Gastroesophageal sphincter (tissue), 4 donors: ENCODE results near the gene CDIPT. TPM values are rescaled to one million over a fixed set of nuclear protein-coding genes. Genes with fewer than 3 reads are reported as not detected.

Source experiments
- ATAC-seq: fragments of 150-250 bp; one replicate; pipeline ENCODE4 v1.9.1; 2016; ENCODE audit warnings: mild to moderate bottlenecking, moderate library complexity
- H3K27ac ChIP-seq, 4 donors: fragments of 200-600 bp; sonication (generic) in 3 of 4; 1 replicate in 3 of 4; 2 replicates in 1 of 4; pipeline ENCODE4 v1.5.1; 2016 to 2019
- H3K27me3 ChIP-seq: fragments of 200-600 bp; sonication (generic); one replicate; pipeline ENCODE4 v1.5.1; 2019
- H3K36me3 ChIP-seq, 2 donors: fragments of 200-600 bp; sonication (generic); one replicate each; pipeline ENCODE4 v1.5.1; 2019; ENCODE audit warnings: control low read depth in 1 of 2
- H3K4me1 ChIP-seq, 3 donors: fragments of 200-600 bp; sonication (generic); 1 replicate in 2 of 3; 2 replicates in 1 of 3; pipeline ENCODE4 v1.5.1; 2016 to 2019; ENCODE audit warnings: control low read depth in 2 of 3
- H3K4me3 ChIP-seq, 2 donors: fragments of 200-600 bp; sonication (generic); one replicate each; pipeline ENCODE4 v1.5.1; 2019; ENCODE audit warnings: mild to moderate bottlenecking in 1 of 2, moderate library complexity in 1 of 2
- H3K9me3 ChIP-seq, 3 donors: fragments of 200-600 bp; sonication (generic); one replicate each; pipeline ENCODE4 v1.5.1; 2017 to 2019; ENCODE audit warnings: control low read depth in 2 of 3
- EP300 ChIP-seq: sonication (generic); formaldehyde crosslinking; IDR thresholded peaks from one replicate; pipeline ENCODE4 v1.6.1; 2017; ENCODE audit warnings: antibody characterized with exemption, mild to moderate bottlenecking
- POLR2A ChIP-seq, 2 donors: fragments of 450-650 bp; IDR thresholded peaks; one replicate each; pipeline ENCODE4 v1.6.1; 2017; ENCODE audit warnings: antibody characterized with exemption in 2 of 2, mild to moderate bottlenecking in 2 of 2, moderate library complexity in 1 of 2
- POLR2AphosphoS5 ChIP-seq: sonication (generic); formaldehyde crosslinking; IDR thresholded peaks from one replicate; pipeline ENCODE4 v1.6.1; 2017; ENCODE audit warnings: antibody characterized with exemption
- WGBS, 2 donors: methylation state at CpG; one replicate each; pipeline ENCODE4 v1.1.5; 2018; ENCODE audit warnings: low coverage in 1 of 2; 5-methylcytosine and 5-hydroxymethylcytosine counted together
- total RNA-seq, 4 donors: library from RNA; depleted of rRNA; stranded (reverse); fragments of >200 nt; gene quantifications; one replicate each; pipeline ENCODE4 v1.1.0, GENCODE V29; 2016
- TF ChIP-seq, protein P1 (sequence below), 4 experiments: fragments of 200-600 bp in 2 of 4; fragments of 450-650 bp in 2 of 4; sonication (generic) in 1 of 4; IDR thresholded peaks; one replicate each; pipeline ENCODE4 v1.5.1; 2017 to 2019; ENCODE audit warnings: antibody characterized with exemption in 4 of 4, mild to moderate bottlenecking in 2 of 4, moderate library complexity in 2 of 4

CDIPT gene
- total RNA-seq, 4 donors from 2014 or later: 119 to 167 (median 130) TPM

DNA sequence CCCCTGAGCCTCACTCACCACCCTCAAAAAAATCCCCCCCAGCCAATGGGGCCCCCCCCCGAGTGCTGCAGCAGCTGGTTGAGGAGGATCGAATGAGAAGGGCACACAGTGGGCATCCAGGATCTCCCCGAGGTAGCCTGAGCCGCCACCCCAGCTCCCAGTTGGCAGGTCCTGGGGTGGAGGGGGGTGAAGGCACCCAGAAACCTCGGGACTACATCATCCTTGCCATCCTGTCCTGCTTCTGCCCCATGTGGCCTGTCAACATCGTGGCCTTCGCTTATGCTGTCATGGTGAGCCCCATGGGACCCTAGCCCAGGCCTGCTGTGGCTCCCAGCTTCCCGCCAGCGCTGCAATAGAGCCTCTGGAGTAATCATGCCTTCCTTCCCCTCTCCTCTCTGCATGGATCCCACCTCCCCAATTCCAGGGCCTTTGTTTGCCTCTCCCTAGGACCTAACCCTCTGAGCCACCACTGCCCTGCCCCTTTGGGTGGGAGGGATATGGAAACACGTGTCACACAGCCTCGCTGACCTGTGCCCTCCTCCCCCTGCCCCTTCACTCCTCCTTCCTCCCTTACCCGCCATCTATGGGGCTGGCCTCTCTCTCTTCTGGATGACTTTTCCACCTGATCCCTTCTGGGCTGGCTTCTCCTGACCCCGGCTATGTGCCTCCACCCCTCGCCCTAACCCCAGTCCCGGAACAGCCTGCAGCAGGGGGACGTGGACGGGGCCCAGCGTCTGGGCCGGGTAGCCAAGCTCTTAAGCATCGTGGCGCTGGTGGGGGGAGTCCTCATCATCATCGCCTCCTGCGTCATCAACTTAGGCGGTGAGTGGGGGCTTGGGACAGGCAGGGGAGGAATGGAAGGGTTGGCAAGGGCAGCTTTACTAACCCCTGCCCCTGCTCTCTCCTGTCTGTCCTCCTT, 49.1 kb downstream of the CDIPT start:
- no peaks in the 10 kb centered on the region for H3K9me3 ChIP-seq
- H3K4me3 ChIP-seq: peak overlapping the region in 1 of 2 donors; percentile 73
- H3K27me3 ChIP-seq: no peaks in the 10 kb centered on the region
- peak overlapping the region in 3 of 4 donors; percentile 98 for H3K27ac ChIP-seq
- WGBS, 2 donors: 48 to 58% methylated on average over 4 to 5 of the region's 24 CpGs
- TF ChIP-seq EP300 (no peak), POLR2AphosphoS5 (no peak), POLR2A (IDR thresholded peaks at IDR 0.05) (no peak)
- TF ChIP-seq, protein P1, sequence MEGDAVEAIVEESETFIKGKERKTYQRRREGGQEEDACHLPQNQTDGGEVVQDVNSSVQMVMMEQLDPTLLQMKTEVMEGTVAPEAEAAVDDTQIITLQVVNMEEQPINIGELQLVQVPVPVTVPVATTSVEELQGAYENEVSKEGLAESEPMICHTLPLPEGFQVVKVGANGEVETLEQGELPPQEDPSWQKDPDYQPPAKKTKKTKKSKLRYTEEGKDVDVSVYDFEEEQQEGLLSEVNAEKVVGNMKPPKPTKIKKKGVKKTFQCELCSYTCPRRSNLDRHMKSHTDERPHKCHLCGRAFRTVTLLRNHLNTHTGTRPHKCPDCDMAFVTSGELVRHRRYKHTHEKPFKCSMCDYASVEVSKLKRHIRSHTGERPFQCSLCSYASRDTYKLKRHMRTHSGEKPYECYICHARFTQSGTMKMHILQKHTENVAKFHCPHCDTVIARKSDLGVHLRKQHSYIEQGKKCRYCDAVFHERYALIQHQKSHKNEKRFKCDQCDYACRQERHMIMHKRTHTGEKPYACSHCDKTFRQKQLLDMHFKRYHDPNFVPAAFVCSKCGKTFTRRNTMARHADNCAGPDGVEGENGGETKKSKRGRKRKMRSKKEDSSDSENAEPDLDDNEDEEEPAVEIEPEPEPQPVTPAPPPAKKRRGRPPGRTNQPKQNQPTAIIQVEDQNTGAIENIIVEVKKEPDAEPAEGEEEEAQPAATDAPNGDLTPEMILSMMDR (IDR thresholded peaks at IDR 0.05): no peak
- peaks cover 6 to 87% (median 58%) of the 10 kb centered on the region in 3 donors for H3K4me1 ChIP-seq
- ATAC-seq: no peak
- peaks cover 0 to 28% of the 10 kb centered on the region in 2 donors for H3K36me3 ChIP-seq

DNA sequence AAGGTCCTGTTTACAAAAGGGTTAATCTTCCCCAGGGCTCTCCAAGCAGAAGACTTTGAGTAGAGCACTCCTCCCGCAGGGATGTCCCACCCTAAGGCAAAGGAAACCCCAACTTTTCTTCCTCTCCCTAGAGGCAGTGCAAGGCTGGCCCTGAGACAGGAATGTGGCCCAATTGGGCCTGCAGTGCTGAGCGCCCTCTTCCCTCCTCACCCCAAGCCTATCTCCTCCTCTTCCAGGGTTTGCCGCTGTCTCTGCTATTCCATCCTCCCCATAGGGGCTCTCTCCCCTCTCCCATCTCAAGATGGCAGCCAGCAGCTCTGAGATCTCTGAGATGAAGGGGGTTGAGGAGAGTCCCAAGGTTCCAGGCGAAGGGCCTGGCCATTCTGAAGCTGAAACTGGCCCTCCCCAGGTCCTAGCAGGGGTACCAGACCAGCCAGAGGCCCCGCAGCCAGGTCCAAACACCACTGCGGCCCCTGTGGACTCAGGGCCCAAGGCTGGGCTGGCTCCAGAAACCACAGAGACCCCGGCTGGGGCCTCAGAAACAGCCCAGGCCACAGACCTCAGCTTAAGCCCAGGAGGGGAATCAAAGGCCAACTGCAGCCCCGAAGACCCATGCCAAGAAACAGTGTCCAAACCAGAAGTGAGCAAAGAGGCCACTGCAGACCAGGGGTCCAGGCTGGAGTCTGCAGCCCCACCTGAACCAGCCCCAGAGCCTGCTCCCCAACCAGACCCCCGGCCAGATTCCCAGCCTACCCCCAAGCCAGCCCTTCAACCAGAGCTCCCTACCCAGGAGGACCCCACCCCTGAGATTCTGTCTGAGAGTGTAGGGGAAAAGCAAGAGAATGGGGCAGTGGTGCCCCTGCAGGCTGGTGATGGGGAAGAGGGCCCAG, 50.0 kb downstream of the CDIPT start:
- Histone ChIP-seq H3K4me3 (peak overlapping the region; percentile 58 to 73), H3K27ac (peak overlapping the region; percentile 83 to 98 (median 98)), H3K27me3 (no peaks in the 10 kb centered on the region), H3K36me3 (peaks cover 0 to 25% of the 10 kb centered on the region in 2 donors), H3K4me1 (peaks cover 9 to 87% (median 67%) of the 10 kb centered on the region in 3 donors), H3K9me3 (no peaks in the 10 kb centered on the region)
- 10% methylated on average over 2 of the region's 9 CpGs; no CpG with 5 or more reads in 1 of the 2 donors for WGBS, 2 donors
- ATAC-seq: no peak
- TF ChIP-seq POLR2A (IDR thresholded peaks at IDR 0.05) (no peak), POLR2AphosphoS5 (no peak), EP300 (no peak)
- TF ChIP-seq, protein P1 (IDR thresholded peaks at IDR 0.05): no peak

DNA sequence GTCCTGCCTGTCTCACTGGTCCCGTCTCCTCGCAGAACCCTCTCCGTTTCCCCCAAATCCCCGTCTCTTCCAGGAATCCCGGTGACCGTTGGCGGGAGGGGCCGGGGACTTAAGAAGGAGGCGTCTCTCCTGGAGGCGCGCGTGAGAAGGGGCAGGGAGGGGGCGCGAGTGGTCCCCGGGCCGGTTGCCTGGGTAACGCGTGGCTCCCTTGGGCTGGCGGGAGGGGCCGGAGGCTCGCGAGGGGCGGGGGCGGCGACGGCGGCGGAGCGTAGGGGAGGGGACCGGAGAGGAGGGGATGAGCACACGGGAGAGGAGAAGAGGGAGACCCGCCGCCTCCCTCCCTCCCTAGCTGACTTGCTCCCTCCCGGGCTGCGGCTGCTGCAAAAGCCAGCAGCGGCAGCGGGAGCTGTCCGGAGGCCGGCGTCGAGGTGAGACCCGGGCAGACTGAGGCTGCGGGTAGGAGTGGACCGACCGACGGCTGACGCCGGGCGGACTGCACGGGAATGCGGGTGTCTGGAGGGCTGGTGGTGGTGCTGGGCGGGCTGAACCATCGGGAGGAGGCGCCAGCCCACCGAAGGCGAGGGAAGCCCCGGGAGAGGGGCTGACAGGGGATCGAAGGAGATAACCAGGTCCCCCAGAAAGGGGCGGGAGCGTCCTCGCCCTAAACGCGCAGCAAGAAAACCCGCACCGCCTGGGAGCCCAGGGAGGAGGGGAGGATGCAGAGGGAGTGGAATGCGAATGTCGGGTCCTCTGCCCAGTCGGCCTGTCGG, 50.9 kb downstream of the CDIPT start, which contains the start of gene PRRT2:
PRRT2 (plus strand) TSS at position 298 of the 770 bp plus-strand sequence. CDS start 862 bp downstream, outside the sequence.
- no peaks in the 10 kb centered on the region for H3K27me3 ChIP-seq
- TF ChIP-seq EP300 (no peak), POLR2A (IDR thresholded peaks at IDR 0.05) (peak in 1 of 2 donors; percentile 12), POLR2AphosphoS5 (peak; percentile 47)
- TF ChIP-seq, protein P1 (IDR thresholded peaks at IDR 0.05): no peak
- peaks cover 9 to 87% (median 59%) of the 10 kb centered on the region in 3 donors for H3K4me1 ChIP-seq
- peak within 1 kb of the TSS; percentile 58 to 73 for H3K4me3 ChIP-seq
- 0% methylated on average over 8 to 14 of the region's 69 CpGs for WGBS, 2 donors
- no peak for ATAC-seq
- H3K9me3 ChIP-seq: no peaks in the 10 kb centered on the region
- H3K27ac ChIP-seq: peak within 1 kb of the TSS; percentile 83 to 98 (median 98)
- H3K36me3 ChIP-seq: peaks cover 0 to 21% of the 10 kb centered on the region in 2 donors

DNA sequence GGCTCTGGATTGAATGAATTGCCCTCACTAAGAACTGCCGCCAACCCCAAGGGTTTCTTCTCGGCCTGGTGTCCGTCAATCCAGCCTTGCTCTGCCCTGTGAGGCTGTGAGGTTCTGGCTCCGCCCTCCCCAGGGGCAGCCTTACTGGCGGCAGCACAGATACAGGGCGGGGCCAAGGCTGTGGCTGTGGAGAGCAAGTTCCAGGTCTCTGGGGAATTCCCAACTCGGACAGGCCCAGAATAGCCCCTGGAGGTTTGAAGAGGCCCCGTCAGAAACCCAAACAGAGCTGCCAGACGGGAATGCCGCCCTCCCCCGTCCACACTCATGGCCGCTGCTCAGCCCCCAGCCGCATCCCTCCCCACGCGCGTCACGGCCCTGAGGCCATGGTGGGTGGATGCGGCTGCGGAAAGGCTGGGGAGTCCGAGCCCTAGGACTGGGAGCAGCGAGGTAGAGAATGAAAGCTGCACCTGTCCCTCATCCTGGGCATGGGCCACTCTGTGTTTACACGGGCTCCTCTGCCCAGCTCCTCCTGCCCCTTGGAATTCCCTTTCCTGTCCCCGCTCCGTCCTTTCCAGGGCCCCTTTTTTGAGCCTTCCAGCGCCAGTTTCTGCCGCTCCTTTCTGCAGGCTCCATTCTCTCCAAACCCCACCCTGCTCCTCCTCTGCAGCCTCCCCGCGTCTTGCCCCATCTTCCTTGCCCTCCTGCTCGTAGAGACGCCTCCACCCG, 51.7 kb downstream of the CDIPT start:
- ATAC-seq: peak; percentile 75
- 1 to 3% methylated on average over 6 to 9 of the region's 31 CpGs for WGBS, 2 donors
- H3K4me3 ChIP-seq: peak overlapping the region; percentile 58 to 73
- TF ChIP-seq, protein P1 (IDR thresholded peaks at IDR 0.05): peak in 1 of 4 experiments; percentile 12
- TF ChIP-seq EP300: no peak
- peak; percentile 80 for TF ChIP-seq POLR2AphosphoS5
- TF ChIP-seq POLR2A (IDR thresholded peaks at IDR 0.05): peak; percentile 37 to 51
- H3K4me1 ChIP-seq: peaks cover 9 to 83% (median 56%) of the 10 kb centered on the region in 3 donors
- peak overlapping the region; percentile 83 to 98 (median 98) for H3K27ac ChIP-seq
- no peaks in the 10 kb centered on the region for H3K9me3 ChIP-seq
- H3K27me3 ChIP-seq: no peaks in the 10 kb centered on the region
- peaks cover 0 to 21% of the 10 kb centered on the region in 2 donors for H3K36me3 ChIP-seq
